GM10847 (cell line): ENCODE measurements around the gene PKP4.

ENCODE experiments used
- POLR2A ChIP-seq: IDR thresholded peaks from 2 replicates; pipeline ENCODE4 v1.6.1; 2011; ENCODE audit not compliant: insufficient read length; ENCODE audit errors: extremely low read depth

Gene PKP4

GRCh38 chr2:158717366-158718195, 260.8 kb downstream of the PKP4 start:
- TF ChIP-seq POLR2A = no peak

- no peak for TF ChIP-seq POLR2A
These were observed 261.4 kb downstream of the PKP4 start for GRCh38 chr2:158718196-158718585.

GRCh38 chr2:158718851-158719250, 262.1 kb downstream of the PKP4 start:
- no peak for TF ChIP-seq POLR2A

- no peak for TF ChIP-seq POLR2A
These were observed 262.7 kb downstream of the PKP4 start for GRCh38 chr2:158719403-158719802.

- TF ChIP-seq POLR2A = no peak
These were observed 265.7 kb downstream of the PKP4 start for GRCh38 chr2:158722266-158723105.

- no peak for TF ChIP-seq POLR2A
These were observed 266.6 kb downstream of the PKP4 start for GRCh38 chr2:158723181-158723838.

- TF ChIP-seq POLR2A = no peak
These were observed 267.4 kb downstream of the PKP4 start for GRCh38 chr2:158723921-158724802.

GRCh38 chr2:158724803-158725381, 268.1 kb downstream of the PKP4 start:
- no peak for TF ChIP-seq POLR2A

GRCh38 chr2:158725441-158725891, 268.7 kb downstream of the PKP4 start:
- TF ChIP-seq POLR2A = no peak

- no peak for TF ChIP-seq POLR2A
These were observed 270.3 kb downstream of the PKP4 start for GRCh38 chr2:158726911-158727592.

- TF ChIP-seq POLR2A = no peak
These were observed 271.7 kb downstream of the PKP4 start for GRCh38 chr2:158728422-158728821.

GRCh38 chr2:158729451-158729850, 272.7 kb downstream of the PKP4 start:
- TF ChIP-seq POLR2A = no peak

- no peak for TF ChIP-seq POLR2A
These were observed 273.3 kb downstream of the PKP4 start for GRCh38 chr2:158729873-158730620.

- TF ChIP-seq POLR2A = no peak
These were observed 273.9 kb downstream of the PKP4 start for GRCh38 chr2:158730621-158731140.
